Neural progenitor cell (in vitro differentiated cells): Measurements from ENCODE around the gene STIL.

Experiments
- CTCF ChIP-seq: fragments of 200-600 bp; sonication (generic); IDR thresholded peaks from 2 replicates; pipeline ENCODE4 v1.5.1; 2017; ENCODE audit warnings: antibody characterized with exemption, mild to moderate bottlenecking
- EZH2phosphoT487 ChIP-seq: fragments of 200-600 bp; sonication (generic); IDR thresholded peaks from 2 replicates; pipeline ENCODE4 v1.6.1; 2017; ENCODE audit warnings: antibody characterized with exemption

GRCh38 chr1:47332779-47333577, 19.0 kb upstream of the STIL start:
- TF ChIP-seq CTCF = no peak
- TF ChIP-seq EZH2phosphoT487 = no peak
